GM12875 (cell line): ENCODE data around the gene ACSM4.
"Not testable (repeated sequence)": the region's sequence is repeated elsewhere in the genome, so short reads cannot be mapped to it uniquely, and the experiment has no call there.

Experiments
- H3K4me3 ChIP-seq: one replicate; pipeline ENCODE4 v1.5.1; 2011; ENCODE audit warnings: low read depth, low read length, control low read depth
- TF ChIP-seq, protein P1 (sequence below): IDR thresholded peaks from 2 replicates; pipeline ENCODE4 v1.5.1; 2011; ENCODE audit warnings: low read depth, mild to moderate bottlenecking, control low read depth, inconsistent platforms, low read length, moderate library complexity, borderline replicate concordance; ENCODE audit not compliant: insufficient read depth

ACSM4 gene

DNA sequence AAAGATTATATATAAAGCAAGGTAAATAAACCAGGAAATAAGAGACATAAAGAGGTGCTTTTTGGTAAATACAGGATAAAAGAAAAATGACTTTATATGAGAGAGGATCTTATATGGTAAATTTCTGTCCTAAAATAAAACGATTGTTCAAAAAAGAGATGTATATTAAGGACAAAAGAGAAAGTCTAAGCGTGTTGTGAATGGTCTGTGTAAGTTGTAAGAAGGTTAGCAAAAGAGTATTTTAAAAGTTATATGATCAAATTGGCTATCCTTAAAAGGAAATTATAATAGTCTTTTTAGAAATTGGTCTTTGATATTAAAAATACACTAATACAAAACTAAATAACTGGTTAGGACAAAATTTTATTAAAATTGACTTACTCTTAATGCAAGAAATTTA lies 14.1 kb upstream of the ACSM4 start:
- no peak overlapping the region for H3K4me3 ChIP-seq
- TF ChIP-seq, protein P1, sequence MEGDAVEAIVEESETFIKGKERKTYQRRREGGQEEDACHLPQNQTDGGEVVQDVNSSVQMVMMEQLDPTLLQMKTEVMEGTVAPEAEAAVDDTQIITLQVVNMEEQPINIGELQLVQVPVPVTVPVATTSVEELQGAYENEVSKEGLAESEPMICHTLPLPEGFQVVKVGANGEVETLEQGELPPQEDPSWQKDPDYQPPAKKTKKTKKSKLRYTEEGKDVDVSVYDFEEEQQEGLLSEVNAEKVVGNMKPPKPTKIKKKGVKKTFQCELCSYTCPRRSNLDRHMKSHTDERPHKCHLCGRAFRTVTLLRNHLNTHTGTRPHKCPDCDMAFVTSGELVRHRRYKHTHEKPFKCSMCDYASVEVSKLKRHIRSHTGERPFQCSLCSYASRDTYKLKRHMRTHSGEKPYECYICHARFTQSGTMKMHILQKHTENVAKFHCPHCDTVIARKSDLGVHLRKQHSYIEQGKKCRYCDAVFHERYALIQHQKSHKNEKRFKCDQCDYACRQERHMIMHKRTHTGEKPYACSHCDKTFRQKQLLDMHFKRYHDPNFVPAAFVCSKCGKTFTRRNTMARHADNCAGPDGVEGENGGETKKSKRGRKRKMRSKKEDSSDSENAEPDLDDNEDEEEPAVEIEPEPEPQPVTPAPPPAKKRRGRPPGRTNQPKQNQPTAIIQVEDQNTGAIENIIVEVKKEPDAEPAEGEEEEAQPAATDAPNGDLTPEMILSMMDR, result no peak

DNA sequence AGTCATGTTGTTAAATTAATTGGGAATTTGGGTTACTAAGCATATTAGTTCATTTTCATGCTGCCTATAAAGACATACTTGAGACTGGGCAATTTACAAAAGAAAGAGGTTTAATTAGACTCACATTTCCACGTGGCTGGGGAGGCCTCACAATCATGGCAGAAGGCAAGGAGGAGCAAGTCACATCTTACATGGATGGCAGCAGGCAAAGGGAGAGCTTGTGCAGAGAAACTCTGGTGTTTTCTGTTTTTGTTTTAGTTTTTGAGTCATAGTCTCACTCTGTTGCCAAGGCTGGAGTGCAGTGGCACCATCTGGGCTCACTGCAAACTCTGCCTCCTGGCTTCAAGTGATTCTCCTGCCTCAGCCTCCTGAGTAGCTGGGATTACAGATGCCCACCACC lies 13.3 kb upstream of the ACSM4 start:
- H3K4me3 ChIP-seq, result not testable (repeated sequence)

DNA sequence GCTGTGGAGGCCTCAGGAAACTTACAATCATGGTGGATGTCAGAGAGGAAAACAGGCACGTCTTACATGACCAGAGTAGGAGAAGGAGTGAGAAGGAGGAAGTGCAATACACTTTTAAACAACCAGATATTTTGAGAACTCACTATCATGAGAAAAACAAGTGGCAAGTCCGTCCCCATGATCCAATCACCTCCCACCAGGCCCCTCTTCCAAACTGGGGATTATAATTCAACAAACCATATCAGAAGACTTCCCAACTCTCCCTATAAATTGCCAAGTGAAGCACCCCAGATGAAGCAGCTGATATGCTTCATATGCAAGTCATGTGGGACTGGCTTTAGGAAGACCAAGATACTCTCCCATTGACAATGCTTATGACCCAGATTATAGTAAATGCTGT lies 11.6 kb upstream of the ACSM4 start:
- no peak overlapping the region for H3K4me3 ChIP-seq
- TF ChIP-seq, protein P1, result no peak

DNA sequence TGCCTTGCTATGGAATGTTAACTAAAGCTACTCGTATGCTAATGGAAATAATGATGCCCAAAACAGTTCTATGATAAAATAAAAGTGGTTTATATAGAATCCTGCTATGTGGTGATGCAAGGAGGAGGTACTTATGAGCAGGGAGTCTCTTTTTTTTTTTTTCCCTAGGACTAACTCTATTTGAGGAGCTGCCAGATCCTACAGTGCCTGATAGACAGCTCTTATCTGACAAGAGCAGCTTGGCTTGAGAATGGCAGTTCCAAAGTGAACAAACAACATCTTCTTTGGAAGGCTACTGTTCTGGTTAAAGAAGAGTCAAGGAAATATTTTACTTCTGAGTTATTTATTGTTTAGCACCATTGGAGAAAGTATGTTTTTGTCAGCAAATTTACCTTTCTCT lies 10.2 kb upstream of the ACSM4 start:
- TF ChIP-seq, protein P1, result no peak
- H3K4me3 ChIP-seq, result no peak overlapping the region

DNA sequence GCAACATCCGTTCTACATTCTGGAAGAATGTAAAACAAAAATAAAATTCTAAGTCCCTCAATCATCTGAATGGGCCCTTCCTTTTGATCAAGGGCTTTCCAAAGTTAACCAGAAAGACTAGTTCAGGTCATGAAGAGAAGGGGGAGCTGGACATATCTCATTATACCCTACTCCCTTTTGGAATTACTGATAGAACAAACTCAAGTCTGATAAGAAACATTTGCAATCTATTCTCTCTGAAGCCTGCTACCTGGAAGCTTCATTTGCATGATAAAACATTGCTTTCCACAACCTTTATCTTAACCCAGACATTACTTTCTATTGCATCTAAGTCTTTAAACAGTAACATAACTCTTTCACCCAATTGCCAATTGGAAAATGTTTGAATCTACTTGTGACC lies 8.3 kb upstream of the ACSM4 start:
- no peak overlapping the region for H3K4me3 ChIP-seq
- TF ChIP-seq, protein P1, result no peak

DNA sequence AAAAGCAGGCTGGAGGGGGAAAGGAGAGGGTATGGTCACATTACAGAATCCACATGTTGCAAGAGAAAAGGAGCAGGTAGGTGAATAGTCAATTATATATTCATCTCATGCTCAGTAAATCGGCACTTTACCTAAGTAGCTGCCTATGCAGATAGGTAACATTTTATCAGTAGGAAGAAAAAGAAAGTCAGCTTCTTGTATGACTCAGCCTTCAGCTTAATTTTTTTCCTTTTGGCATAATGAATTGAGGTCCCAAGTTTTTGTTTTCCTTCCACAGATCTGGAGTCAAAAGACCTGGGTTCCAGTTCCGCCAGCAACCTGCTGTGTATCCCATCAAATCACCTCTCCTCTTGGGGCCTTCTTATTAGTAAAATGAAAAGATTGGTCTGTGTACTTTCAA lies 6.0 kb upstream of the ACSM4 start:
- TF ChIP-seq, protein P1, result no peak
- no peak overlapping the region for H3K4me3 ChIP-seq

DNA sequence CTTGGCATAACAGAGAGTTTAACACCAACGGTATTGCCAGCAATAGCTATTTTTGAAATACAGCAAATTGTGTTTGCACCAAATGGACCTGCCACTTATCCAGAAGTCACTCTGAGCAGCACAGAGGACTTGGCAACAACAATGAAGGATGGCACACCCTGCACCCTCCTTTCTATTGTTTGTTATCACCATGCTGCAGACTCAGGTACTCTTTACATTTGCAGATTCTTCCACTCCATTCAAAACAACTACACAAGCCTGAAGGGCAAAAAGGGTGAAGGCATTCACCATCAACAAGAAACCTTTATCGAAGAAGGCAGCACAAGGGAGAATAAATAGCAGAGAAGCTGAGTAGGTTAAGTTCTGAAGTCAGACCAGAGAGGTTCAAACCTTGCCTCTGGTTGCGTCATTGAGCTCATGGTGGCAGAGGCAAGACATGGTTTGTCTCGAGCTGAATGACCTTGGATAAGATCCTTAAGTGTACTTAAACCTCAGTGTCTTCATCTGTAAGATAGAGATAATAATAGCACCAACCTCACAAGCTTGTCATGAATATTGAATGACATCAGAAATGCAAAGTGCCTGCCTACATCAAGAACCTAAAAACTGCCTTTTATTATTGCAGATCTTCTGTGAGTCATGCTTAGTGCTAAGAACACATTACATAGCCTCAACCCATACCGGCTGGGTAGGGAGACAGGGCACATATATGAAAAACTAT lies 1.4 kb upstream of the ACSM4 start:
- TF ChIP-seq, protein P1, result no peak
- H3K4me3 ChIP-seq, result no peak overlapping the region
